Stimulated activated naive B cell treated with anti-CD40 and anti-IgM and Interleukin-4, amounts not matched to agents 10 μg/mL and 1 μg/mL and 100 μg/mL, for 72 hours (primary cell): Measurements from ENCODE around the gene IZUMO2.
"Not testable (repeated sequence)": the region's sequence is repeated elsewhere in the genome, so short reads cannot be mapped to it uniquely, and the experiment has no call there.

Experiments used
- ATAC-seq, 2 donors: fragments of 150-1000 bp; cut with Tn5 transposase; replicated peaks; 2 replicates each; pipeline ENCODE4 v1.10.0; 2021; ENCODE audit warnings: moderate library complexity in 1 of 2
- DNase-seq: peaks from one replicate; pipeline ENCODE4 v3.0.0; 2021
- H3K27ac Mint-ChIP-seq: one replicate; pipeline ENCODE4 v1.8.0; 2022; ENCODE audit warnings: mild to moderate bottlenecking, mixed read lengths
- H3K27me3 Mint-ChIP-seq, 2 donors: one replicate each; pipeline ENCODE4 v1.8.0; 2022; ENCODE audit warnings: mixed read lengths in 2 of 2
- H3K36me3 Mint-ChIP-seq, 2 donors: one replicate each; pipeline ENCODE4 v1.8.0; 2022; ENCODE audit warnings: mixed read lengths in 2 of 2, mild to moderate bottlenecking in 1 of 2
- H3K4me1 Mint-ChIP-seq, 2 donors: one replicate each; pipeline ENCODE4 v1.8.0; 2022; ENCODE audit warnings: mixed read lengths in 2 of 2, mild to moderate bottlenecking in 1 of 2
- H3K4me3 Mint-ChIP-seq, 2 donors: one replicate each; pipeline ENCODE4 v1.8.0; 2022; ENCODE audit warnings: mild to moderate bottlenecking in 2 of 2, mixed read lengths in 2 of 2, moderate library complexity in 1 of 2
- H3K9me3 Mint-ChIP-seq, 2 donors: one replicate each; pipeline ENCODE4 v1.8.0; 2022; ENCODE audit warnings: mixed read lengths in 2 of 2, mild to moderate bottlenecking in 1 of 2

IZUMO2 gene

GRCh38 chr19:50174100-50174793, 11.2 kb upstream of the IZUMO2 start:
- Mint-ChIP-seq H3K9me3 (peaks cover 0 to 2% of the 10 kb centered on the region in 2 donors), H3K4me3 (no peak overlapping the region), H3K36me3 (no peaks in the 10 kb centered on the region), H3K27ac (no peak overlapping the region), H3K4me1 (no peaks in the 10 kb centered on the region), H3K27me3 (peaks cover 20 to 27% of the 10 kb centered on the region in 2 donors)
- ATAC-seq (no peak), DNase-seq (no peak)

- Mint-ChIP-seq H3K27me3 (peaks cover 25 to 31% of the 10 kb centered on the region in 2 donors), H3K4me3 (no peak overlapping the region), H3K36me3 (no peaks in the 10 kb centered on the region), H3K4me1 (no peaks in the 10 kb centered on the region), H3K9me3 (peaks cover 0 to 2% of the 10 kb centered on the region in 2 donors), H3K27ac (no peak overlapping the region)
- ATAC-seq (peak in 1 of 2 donors; percentile 14), DNase-seq (no peak)
Measured at GRCh38 chr19:50173127-50173526, 10.0 kb upstream of the IZUMO2 start.

GRCh38 chr19:50172726-50173125, 9.6 kb upstream of the IZUMO2 start:
- ATAC-seq (no peak), DNase-seq (no peak)
- H3K27ac Mint-ChIP-seq: no peak overlapping the region
- H3K4me3 Mint-ChIP-seq: no peak overlapping the region
- H3K9me3 Mint-ChIP-seq: peaks cover 0 to 2% of the 10 kb centered on the region in 2 donors
- H3K4me1 Mint-ChIP-seq: no peaks in the 10 kb centered on the region
- H3K36me3 Mint-ChIP-seq: no peaks in the 10 kb centered on the region
- peaks cover 25 to 31% of the 10 kb centered on the region in 2 donors for H3K27me3 Mint-ChIP-seq

- H3K9me3 Mint-ChIP-seq: peaks cover 0 to 2% of the 10 kb centered on the region in 2 donors
- no peak overlapping the region for H3K27ac Mint-ChIP-seq
- ATAC-seq (no peak), DNase-seq (no peak)
- no peaks in the 10 kb centered on the region for H3K36me3 Mint-ChIP-seq
- no peaks in the 10 kb centered on the region for H3K4me1 Mint-ChIP-seq
- H3K27me3 Mint-ChIP-seq: peaks cover 25 to 31% of the 10 kb centered on the region in 2 donors
- H3K4me3 Mint-ChIP-seq: no peak overlapping the region
Measured at GRCh38 chr19:50171752-50172151, 8.7 kb upstream of the IZUMO2 start.

- Mint-ChIP-seq H3K27me3 (peaks cover 16 to 41% of the 10 kb centered on the region in 2 donors), H3K9me3 (peaks cover 0 to 1% of the 10 kb centered on the region in 2 donors), H3K4me1 (no peaks in the 10 kb centered on the region), H3K36me3 (no peaks in the 10 kb centered on the region), H3K27ac (peak overlapping the region; percentile 20), H3K4me3 (no peak overlapping the region)
- ATAC-seq: no peak
- DNase-seq: no peak
Measured at GRCh38 chr19:50167314-50167721, 4.2 kb upstream of the IZUMO2 start.

GRCh38 chr19:50159078-50159477, 4.0 kb downstream of the IZUMO2 start:
- Mint-ChIP-seq H3K36me3 (peaks cover 0 to 8% of the 10 kb centered on the region in 2 donors), H3K27ac (no peak overlapping the region), H3K27me3 (peaks cover 25 to 39% of the 10 kb centered on the region in 2 donors), H3K4me3 (no peak overlapping the region), H3K4me1 (no peaks in the 10 kb centered on the region), H3K9me3 (peaks cover 10 to 11% of the 10 kb centered on the region in 2 donors)
- ATAC-seq (no peak), DNase-seq (no peak)

GRCh38 chr19:50158577-50158976, 4.5 kb downstream of the IZUMO2 start:
- Mint-ChIP-seq H3K9me3 (peaks cover 10 to 11% of the 10 kb centered on the region in 2 donors), H3K4me3 (no peak overlapping the region), H3K27ac (no peak overlapping the region), H3K27me3 (peaks cover 27 to 44% of the 10 kb centered on the region in 2 donors), H3K4me1 (no peaks in the 10 kb centered on the region), H3K36me3 (peaks cover 0 to 8% of the 10 kb centered on the region in 2 donors)
- ATAC-seq (peak in 1 of 2 donors; percentile 51), DNase-seq (no peak)

GRCh38 chr19:50155520-50156109, 7.5 kb downstream of the IZUMO2 start:
- Mint-ChIP-seq H3K27me3 (peaks cover 36 to 44% of the 10 kb centered on the region in 2 donors), H3K36me3 (peaks cover 0 to 8% of the 10 kb centered on the region in 2 donors), H3K4me1 (no peaks in the 10 kb centered on the region), H3K9me3 (peaks cover 10% of the 10 kb centered on the region in 2 donors), H3K27ac (no peak overlapping the region), H3K4me3 (no peak overlapping the region)
- no peak for DNase-seq
- ATAC-seq: no peak

GRCh38 chr19:50154529-50154928, 8.6 kb downstream of the IZUMO2 start:
- Mint-ChIP-seq H3K4me1 (no peaks in the 10 kb centered on the region), H3K4me3 (no peak overlapping the region), H3K9me3 (peaks cover 10% of the 10 kb centered on the region in 2 donors), H3K36me3 (peaks cover 0 to 8% of the 10 kb centered on the region in 2 donors), H3K27me3 (peaks cover 44 to 50% of the 10 kb centered on the region in 2 donors), H3K27ac (no peak overlapping the region)
- ATAC-seq (no peak), DNase-seq (no peak)

GRCh38 chr19:50152578-50152977, 10.5 kb downstream of the IZUMO2 start:
- H3K27me3 Mint-ChIP-seq: peaks cover 45 to 64% of the 10 kb centered on the region in 2 donors
- no peak for ATAC-seq
- no peak overlapping the region for H3K27ac Mint-ChIP-seq
- peaks cover 3 to 8% of the 10 kb centered on the region in 2 donors for H3K4me1 Mint-ChIP-seq
- no peak for DNase-seq
- no peaks in the 10 kb centered on the region for H3K36me3 Mint-ChIP-seq
- H3K4me3 Mint-ChIP-seq: no peak overlapping the region
- H3K9me3 Mint-ChIP-seq: peaks cover 0 to 4% of the 10 kb centered on the region in 2 donors

- H3K27ac Mint-ChIP-seq: no peak overlapping the region
- H3K9me3 Mint-ChIP-seq: no peaks in the 10 kb centered on the region
- peaks cover 23 to 66% of the 10 kb centered on the region in 2 donors for H3K27me3 Mint-ChIP-seq
- H3K36me3 Mint-ChIP-seq: no peaks in the 10 kb centered on the region
- peaks cover 8 to 15% of the 10 kb centered on the region in 2 donors for H3K4me1 Mint-ChIP-seq
- ATAC-seq (no peak), DNase-seq (no peak)
- H3K4me3 Mint-ChIP-seq: peak overlapping the region in 1 of 2 donors; percentile 88
Measured at GRCh38 chr19:50148528-50148927, 14.6 kb downstream of the IZUMO2 start.

- DNase-seq: peak; percentile 82
- ATAC-seq: peak; percentile 87 to 91
- H3K4me1 Mint-ChIP-seq: peaks cover 8 to 15% of the 10 kb centered on the region in 2 donors
- peak overlapping the region; percentile 80 to 88 for H3K4me3 Mint-ChIP-seq
- no peaks in the 10 kb centered on the region for H3K9me3 Mint-ChIP-seq
- H3K27me3 Mint-ChIP-seq: peaks cover 18 to 59% of the 10 kb centered on the region in 2 donors
- no peaks in the 10 kb centered on the region for H3K36me3 Mint-ChIP-seq
- peak overlapping the region; percentile 84 for H3K27ac Mint-ChIP-seq
Measured at GRCh38 chr19:50147462-50148423, 15.3 kb downstream of the IZUMO2 start.

GRCh38 chr19:50141921-50142320, 21.2 kb downstream of the IZUMO2 start:
- not testable (repeated sequence) for H3K9me3 Mint-ChIP-seq, H3K27ac Mint-ChIP-seq, H3K36me3 Mint-ChIP-seq, ATAC-seq, DNase-seq, H3K4me1 Mint-ChIP-seq, H3K4me3 Mint-ChIP-seq
- H3K27me3 Mint-ChIP-seq: peaks cover 0 to 21% of the 10 kb centered on the region in 2 donors
